Naive thymus-derived CD4-positive, alpha-beta T cell (primary cell): ENCODE measurements around the gene PLCG1. TPM values are rescaled to one million over a fixed set of nuclear protein-coding genes. Genes with fewer than 3 reads are reported as not detected.

Experiments used
- ATAC-seq: fragments of 150-1000 bp; cut with Tn5 transposase; 2 replicates; pipeline ENCODE4 v1.10.0; 2021; ENCODE audit warnings: mild to moderate bottlenecking, moderate library complexity
- CTCF ChIA-PET: fragments of 350-600 bp; sonication (Branson Sonifier 250); formaldehyde crosslinking; loops from one replicate; lab custom pipeline; 2021; ENCODE audit warnings: antibody characterized with exemption; lab: Charles Lee
- POLR2A ChIA-PET: fragments of 350-600 bp; sonication (Branson Sonifier 250); formaldehyde crosslinking; loops from one replicate; lab custom pipeline; 2021; ENCODE audit warnings: antibody characterized with exemption, inconsistent platforms; lab: Charles Lee
- DNase-seq, 9 donors: peaks; one replicate each; pipeline versions ENCODE4 v3.0.0 to v3.0.0-alpha.2; 2020 to 2022; ENCODE audit warnings: mixed read lengths in 1 of 9
- H3K27ac ChIP-seq: one replicate; pipeline ENCODE4 v1.7.0; 2013; ENCODE audit warnings: mild to moderate bottlenecking, low read depth, low read length, moderate library complexity
- H3K27me3 ChIP-seq, 2 donors: one replicate each; pipeline ENCODE4 v1.7.0; 2013; ENCODE audit warnings: low read length in 2 of 2, mild to moderate bottlenecking in 2 of 2, moderate library complexity in 2 of 2; ENCODE audit not compliant: control insufficient read depth in 2 of 2, insufficient read depth in 2 of 2
- H3K36me3 ChIP-seq, 3 experiments: 1 replicate in 2 of 3; 2 replicates in 1 of 3; pipeline ENCODE4 v1.7.0; 2013; ENCODE audit warnings: low read length in 3 of 3, mild to moderate bottlenecking in 3 of 3, moderate library complexity in 1 of 3; ENCODE audit not compliant: insufficient read depth in 3 of 3, control insufficient read depth in 2 of 3
- H3K4me1 ChIP-seq, 2 donors: one replicate each; pipeline ENCODE4 v1.7.0; 2013; ENCODE audit warnings: low read length in 2 of 2, mild to moderate bottlenecking in 2 of 2, moderate library complexity in 1 of 2; ENCODE audit not compliant: control insufficient read depth in 2 of 2, insufficient read depth in 2 of 2
- H3K4me3 ChIP-seq: 2 replicates; pipeline ENCODE4 v1.7.0; 2013; ENCODE audit warnings: mild to moderate bottlenecking, low read length
- H3K9me3 ChIP-seq, 3 experiments: 1 replicate in 2 of 3; 2 replicates in 1 of 3; pipeline ENCODE4 v1.7.0; 2013; ENCODE audit warnings: low read length in 3 of 3; ENCODE audit not compliant: control insufficient read depth in 2 of 3
- H3K27ac Mint-ChIP-seq, 9 donors: one replicate each; pipeline ENCODE4 v1.8.0; 2020 to 2022; ENCODE audit warnings: mixed read lengths in 9 of 9, mild to moderate bottlenecking in 8 of 9, moderate library complexity in 5 of 9, inconsistent platforms in 2 of 9
- H3K27me3 Mint-ChIP-seq, 5 donors: one replicate each; pipeline ENCODE4 v1.8.0; 2021 to 2022; ENCODE audit warnings: mixed read lengths in 5 of 5, mild to moderate bottlenecking in 1 of 5
- H3K36me3 Mint-ChIP-seq, 5 donors: one replicate each; pipeline ENCODE4 v1.8.0; 2020 to 2022; ENCODE audit warnings: mixed read lengths in 5 of 5, mild to moderate bottlenecking in 3 of 5, inconsistent platforms in 1 of 5
- H3K4me1 Mint-ChIP-seq, 7 donors: one replicate each; pipeline ENCODE4 v1.8.0; 2020 to 2022; ENCODE audit warnings: mixed read lengths in 7 of 7, mild to moderate bottlenecking in 3 of 7, inconsistent platforms in 1 of 7
- H3K4me3 Mint-ChIP-seq, 10 donors: one replicate each; pipeline ENCODE4 v1.8.0; 2020 to 2022; ENCODE audit warnings: mild to moderate bottlenecking in 10 of 10, mixed read lengths in 10 of 10, moderate library complexity in 6 of 10, inconsistent platforms in 2 of 10
- H3K9me3 Mint-ChIP-seq, 11 donors: one replicate each; pipeline ENCODE4 v1.8.0; 2020 to 2022; ENCODE audit warnings: mixed read lengths in 11 of 11, mild to moderate bottlenecking in 4 of 11, inconsistent platforms in 1 of 11, moderate library complexity in 1 of 11
- intact Hi-C, 2 donors: fragments of 100-400 bp; cut with micrococcal nuclease; formaldehyde crosslinking; loops; one replicate each; pipeline ENCODE4 v1.15.1; 2023
- polyA plus RNA-seq, 2 donors: library from polyadenylated mRNA; unstranded; fragments of 300-500 nt; fragmentation: Illumina TruSeq; gene quantifications; one replicate each; pipeline ENCODE4 v1.2.3, GENCODE V29; 2021
- total RNA-seq, 6 experiments: library from RNA in 5 of 6; stranded (reverse) in 5 of 6; gene quantifications; 1 replicate in 5 of 6; 2 replicates in 1 of 6; pipeline ENCODE4 v1.2.3 and lab custom pipeline; 2021 to 2026

The PLCG1 gene
- total and polyA plus RNA-seq, 7 experiments from 2014 or later, result 36.9 to 559 (median 369) TPM

GRCh38 chr20:41151134-41151869 lies 14.0 kb downstream of the PLCG1 start:
- ChIA-PET POLR2A (interaction anchor here (0.6 to 30.3 kb wide), 3 partner anchors 11 to 81 kb away, joined by 3 to 604 read pairs (median 3); partner anchors contain the start of gene PLCG1), CTCF (interaction anchor here (1.4 to 13.2 kb wide), 2 partner anchors 11 to 22 kb away, joined by 7 to 236 read pairs; partner anchors contain the start of gene PLCG1)
- Mint-ChIP-seq H3K27ac (peak overlapping the region; percentile 86 to 100 (median 94)), H3K9me3 (no peaks in the 10 kb centered on the region), H3K27me3 (no peaks in the 10 kb centered on the region), H3K4me3 (peak overlapping the region in 9 of 10 donors; percentile 63 to 97 (median 86)), H3K4me1 (peaks cover 77 to 100% (median 94%) of the 10 kb centered on the region in 7 donors), H3K36me3 (peaks cover 0 to 53% (median 14%) of the 10 kb centered on the region in 5 donors)
- Histone ChIP-seq H3K36me3 (no peaks in the 10 kb centered on the region), H3K4me1 (peaks cover 96 to 100% of the 10 kb centered on the region in 2 donors), H3K27me3 (no peaks in the 10 kb centered on the region), H3K4me3 (no peak overlapping the region), H3K9me3 (no peaks in the 10 kb centered on the region), H3K27ac (peak overlapping the region; percentile 91)
- DNase-seq, result no peak
- peak; percentile 10 for ATAC-seq
- intact Hi-C loops, result loop anchor here in 1 of 2 donors (1.0 to 10.0 kb wide), 2 partner anchors 9 to 283 kb away; no protein-coding TSS in a partner anchor

- peak overlapping the region; percentile 91 for H3K27ac ChIP-seq
- no peaks in the 10 kb centered on the region for H3K27me3 Mint-ChIP-seq
- peak overlapping the region; percentile 76 to 100 (median 94) for H3K27ac Mint-ChIP-seq
- peaks cover 0 to 4% (median 0%) of the 10 kb centered on the region in 11 donors for H3K9me3 Mint-ChIP-seq
- H3K36me3 Mint-ChIP-seq, result peaks cover 0 to 49% (median 9%) of the 10 kb centered on the region in 5 donors
- ChIA-PET POLR2A (interaction anchor here (0.6 to 30.3 kb wide), 4 partner anchors 12 to 174 kb away, joined by 3 to 604 read pairs (median 3); partner anchors contain the start of gene PLCG1), CTCF (interaction anchor here (1.6 to 13.2 kb wide), 2 partner anchors 12 to 21 kb away, joined by 5 to 236 read pairs; partner anchors contain the start of gene PLCG1)
- no peaks in the 10 kb centered on the region for H3K9me3 ChIP-seq
- peaks cover 96 to 97% of the 10 kb centered on the region in 2 donors for H3K4me1 ChIP-seq
- no peaks in the 10 kb centered on the region for H3K27me3 ChIP-seq
- no peak overlapping the region for H3K4me3 ChIP-seq
- peak overlapping the region; percentile 54 to 96 (median 77) for H3K4me3 Mint-ChIP-seq
- H3K4me1 Mint-ChIP-seq, result peaks cover 75 to 100% (median 94%) of the 10 kb centered on the region in 7 donors
- DNase-seq, result no peak
- intact Hi-C loops, result loop anchor here in 1 of 2 donors (10.0 kb wide), 1 partner anchor 283 kb away; no protein-coding TSS in a partner anchor
- H3K36me3 ChIP-seq, result no peaks in the 10 kb centered on the region
- no peak for ATAC-seq
These were observed 14.9 kb downstream of the PLCG1 start for GRCh38 chr20:41152108-41152757.

- peaks cover 96 to 98% of the 10 kb centered on the region in 2 donors for H3K4me1 ChIP-seq
- H3K36me3 ChIP-seq, result no peaks in the 10 kb centered on the region
- ATAC-seq (no peak), DNase-seq (no peak)
- POLR2A ChIA-PET, result interaction anchor here (4.8 to 30.3 kb wide), 2 partner anchors 12 to 14 kb away, joined by 19 to 604 read pairs; partner anchors contain the start of gene PLCG1
- CTCF ChIA-PET, result interaction anchor here (2.0 to 13.2 kb wide), 2 partner anchors 14 to 18 kb away, joined by 7 to 236 read pairs; partner anchors contain the start of gene PLCG1
- H3K9me3 Mint-ChIP-seq, result peaks cover 0 to 5% (median 0%) of the 10 kb centered on the region in 11 donors
- H3K4me3 ChIP-seq, result peak overlapping the region; percentile 22
- peak overlapping the region; percentile 63 to 96 (median 83) for H3K4me3 Mint-ChIP-seq
- H3K9me3 ChIP-seq, result no peaks in the 10 kb centered on the region
- no peaks in the 10 kb centered on the region for H3K27me3 ChIP-seq
- peaks cover 79 to 100% (median 96%) of the 10 kb centered on the region in 7 donors for H3K4me1 Mint-ChIP-seq
- peaks cover under 1 to 47% (median 5%) of the 10 kb centered on the region in 5 donors for H3K36me3 Mint-ChIP-seq
- H3K27ac ChIP-seq, result peak overlapping the region; percentile 82
- H3K27ac Mint-ChIP-seq, result peak overlapping the region; percentile 90 to 100 (median 97)
- intact Hi-C loops, result loop anchor here (5.0 to 10.0 kb wide), 3 partner anchors 163 to 538 kb away; partner anchors contain the start of gene ZHX3 (in 2 of the 2)
- no peaks in the 10 kb centered on the region for H3K27me3 Mint-ChIP-seq
These were observed 17.3 kb downstream of the PLCG1 start for GRCh38 chr20:41154436-41155176.

- H3K27me3 ChIP-seq, result no peaks in the 10 kb centered on the region
- intact Hi-C loops, result loop anchor here (5.0 to 10.0 kb wide), 3 partner anchors 162 to 537 kb away; partner anchors contain the start of gene ZHX3 (in 2 of the 2)
- ATAC-seq (no peak), DNase-seq (no peak)
- ChIA-PET CTCF (interaction anchor here (2.0 to 13.2 kb wide), 2 partner anchors 15 to 17 kb away, joined by 7 to 236 read pairs; partner anchors contain the start of gene PLCG1), POLR2A (interaction anchor here (4.8 to 30.3 kb wide), 2 partner anchors 11 to 15 kb away, joined by 19 to 604 read pairs; partner anchors contain the start of gene PLCG1)
- H3K4me3 ChIP-seq, result peak overlapping the region; percentile 22
- H3K27me3 Mint-ChIP-seq, result no peaks in the 10 kb centered on the region
- H3K9me3 Mint-ChIP-seq, result peaks cover 0 to 5% (median 0%) of the 10 kb centered on the region in 11 donors
- peak overlapping the region; percentile 90 to 100 (median 97) for H3K27ac Mint-ChIP-seq
- H3K36me3 ChIP-seq, result peaks cover 0 to 6% (median 0%) of the 10 kb centered on the region in 3 experiments
- peaks cover 96 to 98% of the 10 kb centered on the region in 2 donors for H3K4me1 ChIP-seq
- H3K9me3 ChIP-seq, result no peaks in the 10 kb centered on the region
- peaks cover 83 to 100% (median 97%) of the 10 kb centered on the region in 7 donors for H3K4me1 Mint-ChIP-seq
- peak overlapping the region in 9 of 10 donors; percentile 29 to 96 (median 84) for H3K4me3 Mint-ChIP-seq
- H3K36me3 Mint-ChIP-seq, result peaks cover under 1 to 52% (median 10%) of the 10 kb centered on the region in 5 donors
- peak overlapping the region; percentile 82 for H3K27ac ChIP-seq
These were observed 17.9 kb downstream of the PLCG1 start for GRCh38 chr20:41155261-41155660.

GRCh38 chr20:41158082-41158625 lies 20.8 kb downstream of the PLCG1 start:
- CTCF ChIA-PET, result interaction anchor here (0.8 to 13.2 kb wide), 6 partner anchors 9 to 74 kb away, joined by 3 to 236 read pairs (median 8); partner anchors contain the start of gene PLCG1
- Histone ChIP-seq H3K36me3 (peaks cover 4 to 32% (median 7%) of the 10 kb centered on the region in 3 experiments), H3K27me3 (no peaks in the 10 kb centered on the region), H3K4me3 (peak overlapping the region; percentile 39), H3K4me1 (peaks cover 96 to 98% of the 10 kb centered on the region in 2 donors), H3K9me3 (no peaks in the 10 kb centered on the region), H3K27ac (peak overlapping the region; percentile 82)
- intact Hi-C loops, result loop anchor here (5.0 to 10.0 kb wide), 3 partner anchors 159 to 534 kb away; partner anchors contain the start of gene ZHX3 (in 2 of the 2)
- Mint-ChIP-seq H3K4me1 (peaks cover 79 to 99% (median 93%) of the 10 kb centered on the region in 7 donors), H3K36me3 (peaks cover 10 to 55% (median 20%) of the 10 kb centered on the region in 5 donors), H3K4me3 (peak overlapping the region; percentile 78 to 96 (median 86)), H3K27ac (peak overlapping the region; percentile 92 to 100 (median 97)), H3K27me3 (no peaks in the 10 kb centered on the region), H3K9me3 (peaks cover 0 to 6% (median 0%) of the 10 kb centered on the region in 11 donors)
- ATAC-seq (no peak), DNase-seq (no peak)
- POLR2A ChIA-PET, result interaction anchor here (0.7 to 30.3 kb wide), 7 partner anchors 8 to 326 kb away, joined by 3 to 604 read pairs (median 3); partner anchors contain the start of gene PLCG1
